H1 (cell line): ENCODE data around the gene PARP14. TPM values are rescaled to one million over a fixed set of nuclear protein-coding genes. Genes with fewer than 3 reads are reported as not detected.

Experiments
- CTCF ChIA-PET: fragments of 300-600 bp; sonication (Branson Sonifier 250); formaldehyde crosslinking; loops from one replicate; lab custom pipeline; 2021; ENCODE audit not compliant: partially characterized antibody; lab: Charles Lee
- POLR2A ChIA-PET: fragments of 300-600 bp; sonication (Branson Sonifier 250); formaldehyde crosslinking; loops from one replicate; lab custom pipeline; 2021; ENCODE audit warnings: inconsistent platforms; ENCODE audit not compliant: partially characterized antibody; lab: Charles Lee
- DNase-seq, 2 experiments: peaks; one replicate each; pipeline versions ENCODE4 v3.0.0 to v3.0.0-alpha.2; 2010 to 2022; ENCODE audit warnings: low spot score in 2 of 2, low read depth in 1 of 2, mixed read lengths in 1 of 2
- FAIRE-seq: peaks from 2 replicates; lab custom pipeline; 2011; peaks lifted over from hg19 to GRCh38; lab: Jason Lieb, UNC
- H2AFZ ChIP-seq: 2 replicates; pipeline ENCODE4 v1.8.1; 2012; ENCODE audit warnings: low read length, inconsistent platforms
- H2AK5ac ChIP-seq: 2 replicates; pipeline ENCODE4 v1.6.1; 2013; ENCODE audit warnings: low read depth, low read length
- H2BK120ac ChIP-seq: replicated peaks from 2 replicates; pipeline ENCODE3; 2013; ENCODE audit warnings: low read depth, low read length, inconsistent platforms
- H2BK12ac ChIP-seq: 2 replicates; pipeline ENCODE4 v1.6.1; 2013; ENCODE audit warnings: low read depth, low read length
- H2BK15ac ChIP-seq: 2 replicates; pipeline ENCODE4 v1.6.1; 2013; ENCODE audit warnings: low read length
- H2BK20ac ChIP-seq: 2 replicates; pipeline ENCODE4 v1.6.1; 2013; ENCODE audit warnings: low read length
- H2BK5ac ChIP-seq: 2 replicates; pipeline ENCODE4 v1.6.1; 2013; ENCODE audit warnings: low read depth, low read length
- H3K14ac ChIP-seq: 2 replicates; pipeline ENCODE4 v1.6.1; 2013; ENCODE audit warnings: inconsistent platforms; ENCODE audit not compliant: insufficient read length
- H3K18ac ChIP-seq: 2 replicates; pipeline ENCODE4 v1.6.1; 2013; ENCODE audit warnings: low read length; ENCODE audit errors: extremely low read depth
- H3K23ac ChIP-seq: 2 replicates; pipeline ENCODE4 v1.6.1; 2013; ENCODE audit warnings: inconsistent platforms; ENCODE audit not compliant: insufficient read length
- H3K23me2 ChIP-seq: 2 replicates; pipeline ENCODE4 v1.6.1; 2013; ENCODE audit warnings: low read depth, low read length
- H3K27ac ChIP-seq: 2 replicates; pipeline ENCODE4 v1.6.1; 2011; ENCODE audit warnings: low read depth, low read length, inconsistent platforms
- H3K27me3 ChIP-seq, 4 experiments: replicated peaks in 1 of 4; 1 replicate in 1 of 4; 2 replicates in 3 of 4; pipeline versions ENCODE4 v1.6.1 to v1.8.1; 2011 to 2013; ENCODE audit warnings: low read length in 3 of 4, mild to moderate bottlenecking in 3 of 4, inconsistent platforms in 2 of 4, mixed read lengths in 2 of 4, moderate library complexity in 1 of 4; ENCODE audit not compliant: control insufficient read depth in 3 of 4, insufficient read depth in 3 of 4; ENCODE audit errors: extremely low read depth in 1 of 4
- H3K36me3 ChIP-seq, 4 experiments: 2 replicates each; pipeline versions ENCODE4 v1.6.1 to v1.8.1; 2011 to 2013; ENCODE audit warnings: mild to moderate bottlenecking in 4 of 4, low read length in 3 of 4, moderate library complexity in 2 of 4, control low read depth in 1 of 4, inconsistent platforms in 1 of 4; ENCODE audit not compliant: insufficient read depth in 4 of 4, control insufficient read depth in 2 of 4
- H3K4ac ChIP-seq: replicated peaks from 2 replicates; pipeline ENCODE3; 2013; ENCODE audit warnings: low read length, low read depth, mixed read lengths, inconsistent platforms; ENCODE audit not compliant: insufficient read length
- H3K4me1 ChIP-seq, 4 experiments: replicated peaks in 1 of 4; 1 replicate in 1 of 4; 2 replicates in 3 of 4; pipeline versions ENCODE4 v1.6.1 to v1.8.1; 2011 to 2013; ENCODE audit warnings: low read length in 3 of 4, inconsistent platforms in 2 of 4, mixed read lengths in 1 of 4; ENCODE audit not compliant: insufficient read depth in 4 of 4, control insufficient read depth in 3 of 4
- H3K4me2 ChIP-seq, 2 experiments: 2 replicates each; pipeline versions ENCODE4 v1.6.1 to v1.8.1; 2011 to 2013; ENCODE audit warnings: low read depth in 2 of 2, low read length in 2 of 2, control low read depth in 1 of 2, inconsistent platforms in 1 of 2, mild to moderate bottlenecking in 1 of 2; ENCODE audit not compliant: insufficient read depth in 1 of 2
- H3K4me3 ChIP-seq, 4 experiments: fragments of 200-600, 300-600 bp in 1 of 4; sonication (generic), shearing (Covaris generic), sonication (Bioruptor Twin) in 1 of 4; 2 replicates each; pipeline versions ENCODE4 v1.5.1 to v1.8.1; 2011 to 2016; ENCODE audit warnings: low read length in 4 of 4, low read depth in 3 of 4, control low read depth in 2 of 4, inconsistent platforms in 2 of 4, mild to moderate bottlenecking in 2 of 4, mixed read lengths in 1 of 4, moderate library complexity in 1 of 4; ENCODE audit not compliant: insufficient read depth in 2 of 4; ENCODE audit errors: extremely low read depth in 1 of 4
- H3K56ac ChIP-seq: replicated peaks from 2 replicates; pipeline ENCODE3; 2013; ENCODE audit warnings: low read depth, mild to moderate bottlenecking, mixed read lengths, low read length, inconsistent platforms; ENCODE audit not compliant: insufficient read length
- H3K79me1 ChIP-seq: 2 replicates; pipeline ENCODE4 v1.6.1; 2013; ENCODE audit warnings: low read depth, low read length, control low read depth
- H3K79me2 ChIP-seq, 2 experiments: 2 replicates each; pipeline versions ENCODE4 v1.6.1 to v1.8.1; 2012 to 2013; ENCODE audit warnings: low read length in 2 of 2, mild to moderate bottlenecking in 2 of 2, inconsistent platforms in 1 of 2; ENCODE audit not compliant: insufficient read depth in 2 of 2, control insufficient read depth in 1 of 2
- H3K9ac ChIP-seq, 4 experiments: replicated peaks in 1 of 4; 1 replicate in 1 of 4; 2 replicates in 3 of 4; pipeline versions ENCODE4 v1.6.1 to v1.8.1; 2011 to 2013; ENCODE audit warnings: low read depth in 3 of 4, low read length in 3 of 4, control low read depth in 2 of 4, mild to moderate bottlenecking in 2 of 4, moderate library complexity in 2 of 4, inconsistent platforms in 1 of 4; ENCODE audit errors: extremely low read depth in 1 of 4
- H3K9me3 ChIP-seq, 2 experiments: 2 replicates each; pipeline versions ENCODE4 v1.6.1 to v1.8.1; 2012 to 2013; ENCODE audit warnings: mild to moderate bottlenecking in 2 of 2, moderate library complexity in 2 of 2, control low read depth in 1 of 2, inconsistent platforms in 1 of 2, low read depth in 1 of 2, low read length in 1 of 2, mixed read lengths in 1 of 2; ENCODE audit not compliant: insufficient read depth in 2 of 2
- H4K20me1 ChIP-seq, 2 experiments: replicated peaks in 1 of 2; 2 replicates each; pipeline versions ENCODE3 to v1.8.1; 2011 to 2013; ENCODE audit warnings: inconsistent platforms in 2 of 2, low read length in 2 of 2, mild to moderate bottlenecking in 1 of 2; ENCODE audit not compliant: insufficient read depth in 2 of 2, control insufficient read depth in 1 of 2
- H4K5ac ChIP-seq: 2 replicates; pipeline ENCODE4 v1.6.1; 2013; ENCODE audit warnings: low read length, low read depth, mixed read lengths, inconsistent platforms; ENCODE audit not compliant: insufficient read length
- H4K8ac ChIP-seq: 2 replicates; pipeline ENCODE4 v1.8.0; 2013; ENCODE audit warnings: mild to moderate bottlenecking, moderate library complexity, low read length, inconsistent platforms; ENCODE audit not compliant: insufficient read depth; ENCODE audit errors: extremely low read depth
- H4K91ac ChIP-seq: replicated peaks from 2 replicates; pipeline ENCODE3; 2013; ENCODE audit warnings: low read length, mixed read lengths, inconsistent platforms; ENCODE audit not compliant: insufficient read length
- GTF2F1 ChIP-seq: IDR thresholded peaks from 2 replicates; pipeline ENCODE4 v1.6.1; 2012; ENCODE audit warnings: low read depth, low read length, improper control_type of control experiment, borderline replicate concordance
- HDAC6 ChIP-seq: IDR thresholded peaks from one replicate; pipeline ENCODE4 v1.7.1; 2012; ENCODE audit warnings: low read depth, mild to moderate bottlenecking, inconsistent platforms, low read length, moderate library complexity
- POLR2A ChIP-seq, 2 experiments: IDR thresholded peaks; 1 replicate in 1 of 2; 2 replicates in 1 of 2; pipeline ENCODE4 v1.6.1; 2011; ENCODE audit warnings: low read depth in 2 of 2, low read length in 2 of 2, mild to moderate bottlenecking in 2 of 2; ENCODE audit errors: control extremely low read depth in 1 of 2
- SAP30 ChIP-seq: fragments of 300-600 bp; sonication (generic); IDR thresholded peaks from 2 replicates; pipeline ENCODE4 v1.7.1; 2012; ENCODE audit warnings: low read length, moderate library complexity, mild to moderate bottlenecking, inconsistent platforms; ENCODE audit not compliant: insufficient read depth, insufficient replicate concordance
- SP2 ChIP-seq: IDR thresholded peaks from 2 replicates; pipeline ENCODE4 v1.6.1; 2012; ENCODE audit warnings: mild to moderate bottlenecking, low read length, inconsistent platforms
- TAF7 ChIP-seq: optimal IDR thresholded peaks from 2 replicates; pipeline ENCODE3; 2011; ENCODE audit warnings: low read depth, mild to moderate bottlenecking, inconsistent platforms, low read length, moderate library complexity, borderline replicate concordance
- ZNF274 ChIP-seq: IDR thresholded peaks from 2 replicates; pipeline ENCODE4 v1.7.0; 2012; ENCODE audit warnings: low read length, borderline replicate concordance; ENCODE audit errors: extremely low read depth
- WGBS, 2 experiments: shearing (Covaris generic) in 1 of 2; methylation state at CpG; one replicate each; pipeline versions ENCODE4 v1.1.6 to v1.1.7; 2013 to 2015; ENCODE audit warnings: low lambda C conversion rate in 2 of 2, mixed read lengths in 2 of 2, inconsistent platforms in 1 of 2, low coverage in 1 of 2, missing lambda C conversion rate in 1 of 2; ENCODE audit not compliant: insufficient replicate concordance in 2 of 2, insufficient coverage in 1 of 2, insufficient read length in 1 of 2; ENCODE audit errors: extremely low coverage in 1 of 2, missing lambda C conversion rate in 1 of 2; 5-methylcytosine and 5-hydroxymethylcytosine counted together
- polyA plus RNA-seq, 7 experiments: library from polyadenylated mRNA; depleted of rRNA in 3 of 7; stranded (reverse) in 5 of 7; unstranded in 2 of 7; fragments of >200 nt in 5 of 7; fragments of 200-250 nt in 2 of 7; gene quantifications; 1 replicate in 5 of 7; 2 replicates in 1 of 7; 4 replicates in 1 of 7; pipeline versions ENCODE4 v1.2.1 to v1.2.3, GENCODE V29; 2011 to 2013; ENCODE audit warnings: missing spikeins in 2 of 7, mixed read lengths in 2 of 7
- total RNA-seq: library from RNA; stranded (reverse); fragmentation: NEBNext Ultra II Directional; extraction: Animal tissue kit (Norgen Biotek cat#: 25700); gene quantifications from 2 replicates; pipeline ENCODE4 v1.2.1, GENCODE V29; 2021
- TF ChIP-seq, protein P1 (sequence below): IDR thresholded peaks from 2 replicates; pipeline ENCODE4 v1.6.1; 2012; ENCODE audit warnings: low read length, inconsistent platforms
- TF ChIP-seq, protein P2 (sequence below): IDR thresholded peaks from 2 replicates; pipeline ENCODE4 v1.6.1; 2011; ENCODE audit warnings: low read length, improper control_type of control experiment

Gene PARP14
- total and polyA plus RNA-seq, 2 of the 8 experiments (the other 6 are each of a cell fraction or from before 2014, with no cell fraction given) = 12.6 to 17.6 TPM

DNA sequence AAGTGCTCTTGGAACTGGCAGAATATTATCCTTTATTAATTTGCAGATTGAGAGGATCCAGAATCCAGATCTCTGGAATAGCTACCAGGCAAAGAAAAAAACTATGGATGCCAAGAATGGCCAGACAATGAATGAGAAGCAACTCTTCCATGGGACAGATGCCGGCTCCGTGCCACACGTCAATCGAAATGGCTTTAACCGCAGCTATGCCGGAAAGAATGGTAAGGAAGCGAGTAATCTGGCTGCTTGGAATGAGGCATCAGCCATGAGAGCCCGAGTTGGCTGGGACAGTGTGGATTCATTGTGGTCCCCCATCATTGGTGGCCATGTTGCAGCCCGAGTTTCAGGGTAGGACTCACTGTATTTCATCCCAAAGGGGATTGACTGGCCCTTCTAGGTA lies 47.1 kb downstream of the PARP14 start:
- H3K36me3 ChIP-seq = peaks cover 0 to 11% (median 0%) of the 10 kb centered on the region in 4 experiments; a peak in 3 of 8 replicates
- TF ChIP-seq ZNF274 = no peak
- TF ChIP-seq TAF7 = no peak
- TF ChIP-seq, protein P1, sequence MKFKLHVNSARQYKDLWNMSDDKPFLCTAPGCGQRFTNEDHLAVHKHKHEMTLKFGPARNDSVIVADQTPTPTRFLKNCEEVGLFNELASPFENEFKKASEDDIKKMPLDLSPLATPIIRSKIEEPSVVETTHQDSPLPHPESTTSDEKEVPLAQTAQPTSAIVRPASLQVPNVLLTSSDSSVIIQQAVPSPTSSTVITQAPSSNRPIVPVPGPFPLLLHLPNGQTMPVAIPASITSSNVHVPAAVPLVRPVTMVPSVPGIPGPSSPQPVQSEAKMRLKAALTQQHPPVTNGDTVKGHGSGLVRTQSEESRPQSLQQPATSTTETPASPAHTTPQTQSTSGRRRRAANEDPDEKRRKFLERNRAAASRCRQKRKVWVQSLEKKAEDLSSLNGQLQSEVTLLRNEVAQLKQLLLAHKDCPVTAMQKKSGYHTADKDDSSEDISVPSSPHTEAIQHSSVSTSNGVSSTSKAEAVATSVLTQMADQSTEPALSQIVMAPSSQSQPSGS = no peak
- no peak for TF ChIP-seq SAP30
- TF ChIP-seq SP2 = no peak
- TF ChIP-seq GTF2F1 = no peak
- TF ChIP-seq, protein P2, sequence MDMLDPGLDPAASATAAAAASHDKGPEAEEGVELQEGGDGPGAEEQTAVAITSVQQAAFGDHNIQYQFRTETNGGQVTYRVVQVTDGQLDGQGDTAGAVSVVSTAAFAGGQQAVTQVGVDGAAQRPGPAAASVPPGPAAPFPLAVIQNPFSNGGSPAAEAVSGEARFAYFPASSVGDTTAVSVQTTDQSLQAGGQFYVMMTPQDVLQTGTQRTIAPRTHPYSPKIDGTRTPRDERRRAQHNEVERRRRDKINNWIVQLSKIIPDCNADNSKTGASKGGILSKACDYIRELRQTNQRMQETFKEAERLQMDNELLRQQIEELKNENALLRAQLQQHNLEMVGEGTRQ = no peak
- TF ChIP-seq POLR2A (IDR thresholded peaks at IDR 0.05; ENCODE audit: control extremely low read depth in 1 of 2, low read depth in 2 of 2, low read length in 2 of 2) = no peak
- no peak for TF ChIP-seq HDAC6

More for the DNA sequence above, 47.1 kb downstream of the PARP14 start:
- WGBS, 2 experiments = 91% methylated on average over 9 of the region's 9 CpGs; no CpG with 5 or more reads in 1 of the 2 experiments
- no peak overlapping the region for H2BK12ac ChIP-seq
- no peak overlapping the region for H2AFZ ChIP-seq
- H3K56ac ChIP-seq = no peak overlapping the region
- ChIA-PET POLR2A (no interaction called here), CTCF (interaction anchor here (0.7 kb wide), 1 partner anchor 27 kb away, joined by 3 read pairs; no protein-coding TSS in a partner anchor)
- H3K27ac ChIP-seq = no peak overlapping the region; the same call in 1 of the 2 replicates
- H3K4ac ChIP-seq = no peak overlapping the region
- H4K8ac ChIP-seq = no peak overlapping the region
- no peak overlapping the region for H3K4me2 ChIP-seq
- no peak overlapping the region for H3K4me3 ChIP-seq
- no peaks in the 10 kb centered on the region for H3K79me1 ChIP-seq
- H3K14ac ChIP-seq = no peak overlapping the region
- H2BK15ac ChIP-seq = no peak overlapping the region
- peaks cover 0 to 2% (median 0%) of the 10 kb centered on the region in 4 experiments; a peak in 2 of 7 replicates for H3K4me1 ChIP-seq
- no peaks in the 10 kb centered on the region for H3K23me2 ChIP-seq
- H2BK5ac ChIP-seq = no peak overlapping the region
- H4K91ac ChIP-seq = no peak overlapping the region
- H3K23ac ChIP-seq = no peak overlapping the region
- no peak overlapping the region for H2AK5ac ChIP-seq
- H2BK20ac ChIP-seq = no peak overlapping the region
- H3K79me2 ChIP-seq = no peaks in the 10 kb centered on the region
- no peak overlapping the region for H3K9ac ChIP-seq
- FAIRE-seq (no peak), DNase-seq (no peak)
- H3K18ac ChIP-seq = no peak overlapping the region
- peaks cover 12 to 14% of the 10 kb centered on the region in 2 experiments for H3K9me3 ChIP-seq
- H2BK120ac ChIP-seq = no peak overlapping the region
- no peaks in the 10 kb centered on the region for H3K27me3 ChIP-seq
- H4K5ac ChIP-seq = no peak overlapping the region
- no peaks in the 10 kb centered on the region for H4K20me1 ChIP-seq
